Activated CD4-positive, alpha-beta T cell treated with anti-CD3 and anti-CD28 coated beads, Interleukin-2, amount 50 U/mL, for 24 hours (primary cell): ENCODE results near the gene CCDC187.

Source experiments
- DNase-seq, 2 donors: peaks; one replicate each; pipeline ENCODE4 v3.0.0-alpha.2; 2020; ENCODE audit warnings: low read depth in 1 of 2, low spot score in 1 of 2

The CCDC187 gene

GRCh38 chr9:136297766-136298735, 5.8 kb downstream of the CCDC187 start:
- no peak for DNase-seq

- no peak for DNase-seq
These were observed 6.7 kb downstream of the CCDC187 start for GRCh38 chr9:136297016-136297691.

GRCh38 chr9:136296434-136297015, 7.4 kb downstream of the CCDC187 start:
- no peak for DNase-seq

GRCh38 chr9:136295542-136296433, 8.1 kb downstream of the CCDC187 start:
- no peak for DNase-seq

GRCh38 chr9:136295055-136295454, 8.8 kb downstream of the CCDC187 start:
- DNase-seq, result no peak

- DNase-seq, result no peak
These were observed 9.5 kb downstream of the CCDC187 start for GRCh38 chr9:136294437-136294836.

- no peak for DNase-seq
These were observed 10.3 kb downstream of the CCDC187 start for GRCh38 chr9:136293476-136294077.

GRCh38 chr9:136292591-136293448, 11.1 kb downstream of the CCDC187 start:
- DNase-seq, result no peak

- DNase-seq, result no peak
These were observed 11.8 kb downstream of the CCDC187 start for GRCh38 chr9:136292026-136292538.

GRCh38 chr9:136291306-136292025, 12.4 kb downstream of the CCDC187 start:
- no peak for DNase-seq

- DNase-seq, result no peak
These were observed 13.3 kb downstream of the CCDC187 start for GRCh38 chr9:136290508-136291000.

GRCh38 chr9:136289651-136290507, 14.0 kb downstream of the CCDC187 start:
- no peak for DNase-seq

GRCh38 chr9:136287960-136288753, 15.7 kb downstream of the CCDC187 start:
- no peak for DNase-seq

GRCh38 chr9:136286987-136287379, 16.9 kb downstream of the CCDC187 start:
- no peak for DNase-seq

- DNase-seq, result no peak
These were observed 17.4 kb downstream of the CCDC187 start for GRCh38 chr9:136286359-136286986.
